Upper lobe of left lung (tissue), 6 donors: ENCODE measurements around the gene DNMT3A. TPM values are rescaled to one million over a fixed set of nuclear protein-coding genes. Genes with fewer than 3 reads are reported as not detected.
A peak's percentile ranks its signal among the peaks of the same experiment; 100 is the strongest.

Experiments used
- ATAC-seq, 2 donors: fragments of 200-7000 bp; cut with Tn5 transposase; one replicate each; pipeline ENCODE4 v1.9.1; 2022; ENCODE audit warnings: mild to moderate bottlenecking in 2 of 2, moderate library complexity in 2 of 2; ENCODE audit not compliant: low FRiP score in 2 of 2
- DNase-seq, 2 donors: peaks; one replicate each; pipeline ENCODE4 v3.0.0-alpha.2; 2019 to 2020
- H3K27ac ChIP-seq, 4 donors: fragments of 200-600 bp; sonication (generic); one replicate each; pipeline ENCODE4 v1.5.1; 2016 to 2019
- H3K27me3 ChIP-seq, 4 donors: fragments of 200-600 bp; sonication (generic); one replicate each; pipeline ENCODE4 v1.5.1; 2017 to 2019
- H3K36me3 ChIP-seq, 4 donors: fragments of 200-600 bp; sonication (generic); one replicate each; pipeline ENCODE4 v1.5.1; 2016 to 2019
- H3K4me1 ChIP-seq, 4 donors: fragments of 200-600 bp; sonication (generic); one replicate each; pipeline ENCODE4 v1.5.1; 2018 to 2019
- H3K4me3 ChIP-seq, 4 donors: fragments of 200-600 bp; sonication (generic); one replicate each; pipeline ENCODE4 v1.5.1; 2017 to 2019; ENCODE audit warnings: mild to moderate bottlenecking in 2 of 4, moderate library complexity in 1 of 4
- H3K9me3 ChIP-seq, 4 donors: fragments of 200-600 bp; sonication (generic); one replicate each; pipeline ENCODE4 v1.5.1; 2018 to 2019
- CTCF ChIP-seq, 6 experiments: fragments of 450-650 bp in 4 of 6; fragments of 200-600 bp in 2 of 6; sonication (generic) in 2 of 6; IDR thresholded peaks; one replicate each; pipeline ENCODE4 v1.5.1; 2016 to 2019; ENCODE audit warnings: antibody characterized with exemption in 6 of 6
- EP300 ChIP-seq, 4 donors: sonication (generic); formaldehyde crosslinking; IDR thresholded peaks; one replicate each; pipeline ENCODE4 v1.5.1; 2017; ENCODE audit warnings: antibody characterized with exemption in 4 of 4, control low read depth in 2 of 4
- POLR2A ChIP-seq, 4 donors: fragments of 450-650 bp; IDR thresholded peaks; one replicate each; pipeline ENCODE4 v1.5.1; 2016 to 2017; ENCODE audit warnings: antibody characterized with exemption in 4 of 4, mild to moderate bottlenecking in 2 of 4
- POLR2AphosphoS5 ChIP-seq, 2 donors: sonication (generic); formaldehyde crosslinking; IDR thresholded peaks; one replicate each; pipeline ENCODE4 v1.5.1; 2017; ENCODE audit warnings: antibody characterized with exemption in 2 of 2
- WGBS, 2 donors: methylation state at CpG; one replicate each; pipeline ENCODE4 v1.1.5; 2017 to 2018; 5-methylcytosine and 5-hydroxymethylcytosine counted together
- total RNA-seq, 6 donors: library from RNA; depleted of rRNA in 4 of 6; stranded (reverse); fragments of >200 nt in 4 of 6; gene quantifications; one replicate each; pipeline versions ENCODE4 v1.1.0 to v1.2.1, GENCODE V29; 2016 to 2021
- donor health status: DM: no; HTN: no; CAD: no; lungs with moderate emphysema.
- donor health status: DM: no; HTN: yes; CAD: no; lungs with severe emphysema.

The DNMT3A gene
- total RNA-seq, 6 donors from 2014 or later, result 7.8 to 49.2 (median 30.4) TPM

GRCh38 chr2:25234738-25235137 is 107.0 kb downstream of the DNMT3A start:
- no peak overlapping the region for H3K27ac ChIP-seq
- no peaks in the 10 kb centered on the region for H3K27me3 ChIP-seq
- no peaks in the 10 kb centered on the region for H3K9me3 ChIP-seq
- ATAC-seq (no peak), DNase-seq (no peak)
- H3K4me1 ChIP-seq, result peaks cover 0 to 24% (median 6%) of the 10 kb centered on the region in 4 donors
- WGBS, 2 donors, result 77 to 89% methylated on average over 8 of the region's 8 CpGs
- TF ChIP-seq CTCF (IDR thresholded peaks at IDR 0.05) (no peak), POLR2A (IDR thresholded peaks at IDR 0.05) (no peak), EP300 (IDR thresholded peaks at IDR 0.05) (no peak), POLR2AphosphoS5 (IDR thresholded peaks at IDR 0.05) (no peak)
- H3K4me3 ChIP-seq, result no peak overlapping the region
- H3K36me3 ChIP-seq, result peaks cover 9 to 76% (median 65%) of the 10 kb centered on the region in 4 donors

GRCh38 chr2:25233916-25234605 is 107.7 kb downstream of the DNMT3A start:
- WGBS, 2 donors, result 89 to 93% methylated on average over 20 of the region's 20 CpGs
- Histone ChIP-seq H3K36me3 (peaks cover 7 to 69% (median 58%) of the 10 kb centered on the region in 4 donors), H3K27me3 (no peaks in the 10 kb centered on the region), H3K27ac (no peak overlapping the region), H3K9me3 (no peaks in the 10 kb centered on the region), H3K4me1 (peaks cover under 1 to 26% (median 11%) of the 10 kb centered on the region in 4 donors), H3K4me3 (no peak overlapping the region)
- no peak for TF ChIP-seq CTCF (IDR thresholded peaks at IDR 0.05)
- no peak for TF ChIP-seq POLR2A (IDR thresholded peaks at IDR 0.05)
- TF ChIP-seq POLR2AphosphoS5 (IDR thresholded peaks at IDR 0.05), result no peak
- TF ChIP-seq EP300 (IDR thresholded peaks at IDR 0.05), result no peak
- ATAC-seq (no peak), DNase-seq (no peak)

GRCh38 chr2:25232248-25232825 is 109.4 kb downstream of the DNMT3A start:
- ATAC-seq (peak in 1 of 2 donors; percentile 5), DNase-seq (peak in 1 of 2 donors; percentile 61)
- WGBS, 2 donors, result 74% methylated on average over 12 of the region's 12 CpGs
- no peaks in the 10 kb centered on the region for H3K27me3 ChIP-seq
- no peaks in the 10 kb centered on the region for H3K9me3 ChIP-seq
- H3K27ac ChIP-seq, result no peak overlapping the region
- H3K36me3 ChIP-seq, result peaks cover 7 to 58% (median 44%) of the 10 kb centered on the region in 4 donors
- no peak overlapping the region for H3K4me3 ChIP-seq
- peaks cover 7 to 33% (median 17%) of the 10 kb centered on the region in 4 donors for H3K4me1 ChIP-seq
- TF ChIP-seq POLR2AphosphoS5 (IDR thresholded peaks at IDR 0.05) (no peak), EP300 (IDR thresholded peaks at IDR 0.05) (no peak), CTCF (IDR thresholded peaks at IDR 0.05) (no peak)

GRCh38 chr2:25230948-25231311 is 110.8 kb downstream of the DNMT3A start:
- H3K4me3 ChIP-seq, result no peak overlapping the region
- peaks cover 7 to 33% (median 17%) of the 10 kb centered on the region in 4 donors for H3K4me1 ChIP-seq
- DNase-seq, result no peak
- 68 to 75% methylated on average over 5 of the region's 8 CpGs for WGBS, 2 donors
- H3K27me3 ChIP-seq, result no peaks in the 10 kb centered on the region
- TF ChIP-seq POLR2A (IDR thresholded peaks at IDR 0.05) (no peak), CTCF (IDR thresholded peaks at IDR 0.05) (no peak), EP300 (IDR thresholded peaks at IDR 0.05) (no peak), POLR2AphosphoS5 (IDR thresholded peaks at IDR 0.05) (no peak)
- peak overlapping the region in 1 of 4 donors; percentile 21 for H3K27ac ChIP-seq
- no peaks in the 10 kb centered on the region for H3K9me3 ChIP-seq
- ATAC-seq, result peak in 1 of 2 donors; percentile 15
- peaks cover 7 to 44% (median 32%) of the 10 kb centered on the region in 4 donors for H3K36me3 ChIP-seq
